ENCODE results near the gene ANKRD7.

GRCh38 chr7:118194571-118194970 is 29.9 kb upstream of the ANKRD7 start:
- TF ChIP-seq ZNF488 (tag by site-specific recombination; IDR thresholded peaks at IDR 0.05) (no peak), CTCF (tag by site-specific recombination; IDR thresholded peaks at IDR 0.05) (no peak), ZNF654 (tag by site-specific recombination; IDR thresholded peaks at IDR 0.05; ENCODE audit: low read depth) (no peak)
